H9 (cell line): ENCODE measurements around the gene RPL27A. TPM values are rescaled to one million over a fixed set of nuclear protein-coding genes. Genes with fewer than 3 reads are reported as not detected.

ENCODE experiments used
- DNase-seq: peaks from one replicate; pipeline ENCODE4 v3.0.0-alpha.2; 2017
- H2AFZ ChIP-seq: one replicate; pipeline ENCODE4 v1.6.1; 2013; ENCODE audit warnings: mild to moderate bottlenecking, low read length, control low read depth, moderate library complexity
- H2AK5ac ChIP-seq: 2 replicates; pipeline ENCODE4 v1.6.1; 2013; ENCODE audit warnings: low read length, control low read depth, mixed read lengths; ENCODE audit not compliant: insufficient read length
- H2BK120ac ChIP-seq: one replicate; pipeline ENCODE4 v1.6.1; 2013; ENCODE audit warnings: low read depth, mild to moderate bottlenecking, low read length, control low read depth, inconsistent platforms; ENCODE audit not compliant: poor library complexity, severe bottlenecking
- H2BK12ac ChIP-seq: 2 replicates; pipeline ENCODE4 v1.6.1; 2013; ENCODE audit warnings: low read length, control low read depth, mixed read lengths, low read depth; ENCODE audit not compliant: insufficient read length
- H2BK15ac ChIP-seq: 2 replicates; pipeline ENCODE4 v1.6.1; 2013; ENCODE audit warnings: low read depth, low read length, control low read depth
- H2BK20ac ChIP-seq: one replicate; pipeline ENCODE4 v1.6.1; 2013; ENCODE audit warnings: low read depth, mild to moderate bottlenecking, low read length, control low read depth, inconsistent platforms; ENCODE audit not compliant: poor library complexity, severe bottlenecking
- H2BK5ac ChIP-seq: 2 replicates; pipeline ENCODE4 v1.6.1; 2013; ENCODE audit warnings: low read length, control low read depth, mixed read lengths; ENCODE audit not compliant: insufficient read length
- H3K14ac ChIP-seq: 2 replicates; pipeline ENCODE4 v1.6.1; 2013; ENCODE audit warnings: low read length, control low read depth; ENCODE audit not compliant: insufficient read depth
- H3K18ac ChIP-seq: 2 replicates; pipeline ENCODE4 v1.6.1; 2013; ENCODE audit warnings: low read depth, mild to moderate bottlenecking, mixed read lengths, low read length, control low read depth; ENCODE audit not compliant: insufficient read length
- H3K23ac ChIP-seq: 2 replicates; pipeline ENCODE4 v1.6.1; 2013; ENCODE audit warnings: low read length, control low read depth, mixed read lengths, low read depth; ENCODE audit not compliant: insufficient read length
- H3K23me2 ChIP-seq: 2 replicates; pipeline ENCODE4 v1.6.1; 2013; ENCODE audit warnings: low read depth, mild to moderate bottlenecking, mixed read lengths, low read length, control low read depth; ENCODE audit not compliant: insufficient read length, poor library complexity, severe bottlenecking
- H3K27ac ChIP-seq: 2 replicates; pipeline ENCODE4 v1.5.1; 2013; ENCODE audit warnings: low read length, control low read depth, mixed read lengths, low read depth; ENCODE audit not compliant: insufficient read length
- H3K27me3 ChIP-seq: 2 replicates; pipeline ENCODE4 v1.6.1; 2013; ENCODE audit warnings: low read length, control low read depth, inconsistent platforms; ENCODE audit not compliant: insufficient read depth
- H3K4ac ChIP-seq: 2 replicates; pipeline ENCODE4 v1.6.1; 2013; ENCODE audit warnings: low read depth, mild to moderate bottlenecking, control low read depth, inconsistent platforms, low read length, moderate library complexity
- H3K4me1 ChIP-seq: 2 replicates; pipeline ENCODE4 v1.6.1; 2013; ENCODE audit warnings: low read length, control low read depth, inconsistent platforms; ENCODE audit not compliant: insufficient read depth
- H3K4me2 ChIP-seq: 2 replicates; pipeline ENCODE4 v1.6.1; 2013; ENCODE audit warnings: low read length, control low read depth, mixed read lengths; ENCODE audit not compliant: insufficient read length, insufficient read depth
- H3K56ac ChIP-seq: 2 replicates; pipeline ENCODE4 v1.6.1; 2013; ENCODE audit warnings: low read depth, mild to moderate bottlenecking, mixed read lengths, low read length, control low read depth; ENCODE audit not compliant: insufficient read length
- H3K79me1 ChIP-seq: 2 replicates; pipeline ENCODE4 v1.6.1; 2013; ENCODE audit warnings: low read depth, mild to moderate bottlenecking, moderate library complexity, low read length, control low read depth, inconsistent platforms; ENCODE audit not compliant: insufficient read depth, poor library complexity, severe bottlenecking
- H3K79me2 ChIP-seq: 2 replicates; pipeline ENCODE4 v1.6.1; 2013; ENCODE audit warnings: low read length, control low read depth, inconsistent platforms; ENCODE audit not compliant: insufficient read depth
- H3K9ac ChIP-seq: 2 replicates; pipeline ENCODE4 v1.6.1; 2013; ENCODE audit warnings: low read length, control low read depth, mixed read lengths; ENCODE audit not compliant: insufficient read length; ENCODE audit errors: extremely low read depth
- H3K9me3 ChIP-seq: one replicate; pipeline ENCODE4 v1.6.1; 2013; ENCODE audit warnings: low read depth, low read length, inconsistent platforms; ENCODE audit not compliant: control insufficient read depth
- H3T11ph ChIP-seq: one replicate; pipeline ENCODE4 v1.6.1; 2013; ENCODE audit warnings: mild to moderate bottlenecking, low read length, control low read depth, inconsistent platforms
- H4K20me1 ChIP-seq: one replicate; pipeline ENCODE4 v1.6.1; 2013; ENCODE audit not compliant: control insufficient read depth, insufficient read length, insufficient read depth
- H4K5ac ChIP-seq: 2 replicates; pipeline ENCODE4 v1.6.1; 2013; ENCODE audit warnings: low read depth, mild to moderate bottlenecking, mixed read lengths, low read length, control low read depth; ENCODE audit not compliant: insufficient read length
- H4K8ac ChIP-seq: replicated peaks from 2 replicates; pipeline ENCODE4 v1.6.1; 2013; ENCODE audit warnings: low read length, control low read depth, mixed read lengths, low read depth; ENCODE audit not compliant: insufficient read length
- H4K91ac ChIP-seq: 2 replicates; pipeline ENCODE4 v1.6.1; 2013; ENCODE audit warnings: low read depth, mild to moderate bottlenecking, moderate library complexity, mixed read lengths, low read length, control low read depth; ENCODE audit not compliant: insufficient read length
- H3K27ac Mint-ChIP-seq, 3 experiments: 2 replicates in 2 of 3; 3 replicates in 1 of 3; pipeline ENCODE4 v1.8.0; 2020 to 2021; ENCODE audit warnings: mixed read lengths in 3 of 3, mild to moderate bottlenecking in 1 of 3, moderate library complexity in 1 of 3
- H3K27me3 Mint-ChIP-seq: 2 replicates; pipeline ENCODE4 v1.8.0; 2021; ENCODE audit warnings: low read depth, mild to moderate bottlenecking, moderate library complexity, mixed read lengths
- H3K36me3 Mint-ChIP-seq, 3 experiments: 2 replicates in 2 of 3; 3 replicates in 1 of 3; pipeline ENCODE4 v1.8.0; 2020 to 2021; ENCODE audit warnings: low read depth in 3 of 3, mixed read lengths in 3 of 3; ENCODE audit not compliant: insufficient read depth in 1 of 3
- H3K4me1 Mint-ChIP-seq, 2 experiments: 2 replicates each; pipeline ENCODE4 v1.8.0; 2020; ENCODE audit warnings: mixed read lengths in 2 of 2
- H3K4me3 Mint-ChIP-seq, 2 experiments: 2 replicates in 1 of 2; 3 replicates in 1 of 2; pipeline ENCODE4 v1.8.0; 2020 to 2021; ENCODE audit warnings: mild to moderate bottlenecking in 2 of 2, mixed read lengths in 2 of 2, moderate library complexity in 1 of 2
- H3K9me3 Mint-ChIP-seq, 2 experiments: 2 replicates in 1 of 2; 3 replicates in 1 of 2; pipeline ENCODE4 v1.8.0; 2020; ENCODE audit warnings: mild to moderate bottlenecking in 2 of 2, mixed read lengths in 2 of 2, moderate library complexity in 1 of 2
- WGBS: extraction: QIAGEN DNeasy Blood & Tissue Kit; methylation state at CpG from one replicate; pipeline ENCODE4 v1.1.7; 2013; ENCODE audit warnings: missing lambda C conversion rate, low lambda C conversion rate, mixed read lengths; ENCODE audit not compliant: insufficient read length; ENCODE audit errors: extremely low coverage; 5-methylcytosine and 5-hydroxymethylcytosine counted together
- total RNA-seq: library from RNA; stranded (reverse); gene quantifications from 2 replicates; pipeline ENCODE4 v1.2.1, GENCODE V29; 2021
- TF ChIP-seq, protein P1 (sequence below): fragments of 200-600 bp; sonication (generic); conservative IDR thresholded peaks from 3 replicates; pipeline ENCODE4 v1.8.0; 2021; ENCODE audit warnings: antibody characterized with exemption, mild to moderate bottlenecking

The RPL27A gene
- total RNA-seq, 1 experiment from 2014 or later, result 1,152 TPM

DNA sequence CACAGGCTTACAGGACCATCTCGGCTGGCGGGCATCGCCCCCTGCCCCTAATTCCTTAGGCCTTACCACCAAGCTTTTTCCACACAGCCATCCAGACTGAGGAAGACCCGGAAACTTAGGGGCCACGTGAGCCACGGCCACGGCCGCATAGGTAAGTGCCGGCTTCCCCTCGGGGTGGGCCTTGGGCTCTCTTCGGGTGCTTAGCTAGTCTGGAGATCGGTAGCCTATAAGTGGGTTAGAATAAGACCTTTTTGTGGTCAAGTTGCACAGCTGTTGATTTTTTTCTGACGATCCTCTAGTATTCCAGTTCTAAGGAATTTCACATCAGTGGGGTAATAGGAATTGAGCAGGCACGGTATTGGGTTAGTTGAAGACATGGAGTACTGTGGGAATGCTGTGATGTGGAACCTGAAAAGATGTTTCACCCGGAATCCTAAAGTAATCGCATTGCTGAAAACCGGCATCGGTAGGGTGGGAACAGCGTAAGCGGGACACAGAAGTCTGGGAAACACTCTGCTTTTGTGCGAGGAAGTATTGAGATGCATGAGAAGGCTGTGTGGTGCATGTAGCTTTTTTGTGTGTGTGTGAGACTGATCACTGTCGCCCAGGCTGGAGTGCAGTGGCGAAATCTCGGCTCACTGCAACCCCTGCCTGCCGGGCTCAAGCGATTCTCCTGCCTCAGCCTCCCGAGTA, 669 bp downstream of the RPL27A start:
- no peak overlapping the region for H3K23ac ChIP-seq
- H3K79me2 ChIP-seq, result peaks cover 10% of the 10 kb centered on the region; the same call in 1 of the 2 replicates
- H2BK120ac ChIP-seq, result peak overlapping the region; percentile 2
- H2BK12ac ChIP-seq, result no peak overlapping the region
- peak overlapping the region; percentile 98 for H3K9ac ChIP-seq
- H3K56ac ChIP-seq, result peak overlapping the region; percentile 13
- peak overlapping the region; percentile 74 for H3K18ac ChIP-seq
- H3K9me3 ChIP-seq, result no peaks in the 10 kb centered on the region
- peak overlapping the region; percentile 86 for H3K14ac ChIP-seq
- H2AFZ ChIP-seq, result no peak overlapping the region
- H2AK5ac ChIP-seq, result no peak overlapping the region
- DNase-seq, result no peak
- TF ChIP-seq, protein P1, sequence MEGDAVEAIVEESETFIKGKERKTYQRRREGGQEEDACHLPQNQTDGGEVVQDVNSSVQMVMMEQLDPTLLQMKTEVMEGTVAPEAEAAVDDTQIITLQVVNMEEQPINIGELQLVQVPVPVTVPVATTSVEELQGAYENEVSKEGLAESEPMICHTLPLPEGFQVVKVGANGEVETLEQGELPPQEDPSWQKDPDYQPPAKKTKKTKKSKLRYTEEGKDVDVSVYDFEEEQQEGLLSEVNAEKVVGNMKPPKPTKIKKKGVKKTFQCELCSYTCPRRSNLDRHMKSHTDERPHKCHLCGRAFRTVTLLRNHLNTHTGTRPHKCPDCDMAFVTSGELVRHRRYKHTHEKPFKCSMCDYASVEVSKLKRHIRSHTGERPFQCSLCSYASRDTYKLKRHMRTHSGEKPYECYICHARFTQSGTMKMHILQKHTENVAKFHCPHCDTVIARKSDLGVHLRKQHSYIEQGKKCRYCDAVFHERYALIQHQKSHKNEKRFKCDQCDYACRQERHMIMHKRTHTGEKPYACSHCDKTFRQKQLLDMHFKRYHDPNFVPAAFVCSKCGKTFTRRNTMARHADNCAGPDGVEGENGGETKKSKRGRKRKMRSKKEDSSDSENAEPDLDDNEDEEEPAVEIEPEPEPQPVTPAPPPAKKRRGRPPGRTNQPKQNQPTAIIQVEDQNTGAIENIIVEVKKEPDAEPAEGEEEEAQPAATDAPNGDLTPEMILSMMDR, result no peak
- no peaks in the 10 kb centered on the region for H4K20me1 ChIP-seq
- H4K91ac ChIP-seq, result peak overlapping the region; percentile 15
- H2BK5ac ChIP-seq, result no peak overlapping the region
- H2BK20ac ChIP-seq, result no peak overlapping the region
- peak overlapping the region; percentile 91 for H3K4me2 ChIP-seq
- H3K27ac ChIP-seq, result peak overlapping the region; percentile 76
- H3K4ac ChIP-seq, result peak overlapping the region; percentile 2
- H3T11ph ChIP-seq, result peak overlapping the region; percentile 54
- no CpG with 5 or more reads among the region's 27 CpGs for WGBS
- H3K23me2 ChIP-seq, result peaks cover 10% of the 10 kb centered on the region
- Mint-ChIP-seq H3K4me3 (peak overlapping the region; percentile 90 to 96), H3K4me1 (peaks cover 39 to 42% of the 10 kb centered on the region in 2 experiments), H3K27me3 (no peaks in the 10 kb centered on the region), H3K36me3 (peaks cover 45 to 61% (median 51%) of the 10 kb centered on the region in 3 experiments), H3K27ac (peak overlapping the region; percentile 96 to 99 (median 99)), H3K9me3 (peaks cover 0 to 4% of the 10 kb centered on the region in 2 experiments; a peak in 1 of 5 replicates)
- no peak overlapping the region for H4K5ac ChIP-seq
- no peak overlapping the region for H4K8ac ChIP-seq
- H3K79me1 ChIP-seq, result no peaks in the 10 kb centered on the region
- no peak overlapping the region for H2BK15ac ChIP-seq
- peaks cover 3% of the 10 kb centered on the region for H3K4me1 ChIP-seq
- no peaks in the 10 kb centered on the region for H3K27me3 ChIP-seq
